Mucosa of descending colon (tissue), 3 donors: ENCODE data around the gene CORT. TPM values are rescaled to one million over a fixed set of nuclear protein-coding genes. Genes with fewer than 3 reads are reported as not detected.

Source experiments
- ATAC-seq: fragments of 200-7000 bp; cut with Tn5 transposase; one replicate; pipeline ENCODE4 v1.9.1; 2020; ENCODE audit warnings: mild to moderate bottlenecking, moderate library complexity
- DNase-seq, 3 donors: peaks; one replicate each; pipeline ENCODE4 v3.0.0-alpha.2; 2020
- H3K36me3 ChIP-seq: fragments of 200-600 bp; one replicate; pipeline ENCODE4 v1.8.0; 2021; ENCODE audit warnings: low read depth, mild to moderate bottlenecking
- H3K4me1 ChIP-seq: fragments of 200-600 bp; one replicate; pipeline ENCODE4 v1.8.0; 2021; ENCODE audit warnings: low read depth, mild to moderate bottlenecking
- H3K4me3 ChIP-seq: fragments of 200-600 bp; one replicate; pipeline ENCODE4 v1.8.0; 2021; ENCODE audit warnings: mild to moderate bottlenecking
- H3K9me3 ChIP-seq: fragments of 200-600 bp; one replicate; pipeline ENCODE4 v1.8.0; 2021; ENCODE audit warnings: mild to moderate bottlenecking
- intact Hi-C, 2 donors: fragments of 100-400 bp; cut with DNase I in 1 of 2; cut with micrococcal nuclease in 1 of 2; formaldehyde crosslinking; loops; one replicate each; pipeline versions ENCODE4 v1.11.0 to v1.11.1; 2022; cut with DNase I, micrococcal nuclease
- total RNA-seq, 3 donors: library from RNA; stranded (reverse); fragmentation: NEBNext Ultra II Directional in 2 of 3; extraction: Animal tissue kit (Norgen Biotek cat#: 25700) in 2 of 3; gene quantifications; one replicate each; pipeline versions ENCODE4 v1.2.1 to v1.2.4, GENCODE V29; 2021 to 2023
- TF ChIP-seq, protein P1 (sequence below): fragments of 200-600 bp; IDR thresholded peaks from one replicate; pipeline ENCODE4 v1.8.0; 2022; ENCODE audit warnings: antibody characterized with exemption, mild to moderate bottlenecking
- donor health status: DM: no; HTN: no; CAD: no; lungs with moderate emphysema.
- donor health status: DM: no; HTN: no; CAD: no.
- donor health status: DM: no; HTN: yes; CAD: no.

Gene CORT
- total RNA-seq, 3 donors from 2014 or later, result 0.32 to 0.43 TPM; not detected in 1

DNA sequence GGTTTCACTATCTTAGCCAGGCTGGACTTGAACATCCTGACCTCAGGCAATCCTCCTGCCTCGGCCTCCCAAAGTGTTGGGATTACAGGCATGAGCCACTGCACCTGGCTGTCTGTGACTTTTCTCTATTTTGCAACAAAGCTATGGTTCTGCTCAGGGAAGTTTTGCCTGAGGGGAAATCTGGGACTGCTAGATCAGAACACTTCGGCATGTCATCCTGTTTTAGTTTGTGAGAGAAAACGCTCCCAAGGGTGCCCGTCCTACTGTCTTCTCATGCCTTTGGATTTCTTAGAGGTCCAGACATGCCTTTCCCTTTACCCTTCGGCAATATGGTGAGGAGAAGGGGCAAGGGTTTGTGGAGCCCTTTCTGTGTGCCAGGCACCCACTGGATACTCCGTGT, 5.6 kb upstream of the CORT start:
- no peaks in the 10 kb centered on the region for H3K4me1 ChIP-seq
- DNase-seq (no peak), ATAC-seq (no peak)
- no peaks in the 10 kb centered on the region for H3K9me3 ChIP-seq
- TF ChIP-seq, protein P1, sequence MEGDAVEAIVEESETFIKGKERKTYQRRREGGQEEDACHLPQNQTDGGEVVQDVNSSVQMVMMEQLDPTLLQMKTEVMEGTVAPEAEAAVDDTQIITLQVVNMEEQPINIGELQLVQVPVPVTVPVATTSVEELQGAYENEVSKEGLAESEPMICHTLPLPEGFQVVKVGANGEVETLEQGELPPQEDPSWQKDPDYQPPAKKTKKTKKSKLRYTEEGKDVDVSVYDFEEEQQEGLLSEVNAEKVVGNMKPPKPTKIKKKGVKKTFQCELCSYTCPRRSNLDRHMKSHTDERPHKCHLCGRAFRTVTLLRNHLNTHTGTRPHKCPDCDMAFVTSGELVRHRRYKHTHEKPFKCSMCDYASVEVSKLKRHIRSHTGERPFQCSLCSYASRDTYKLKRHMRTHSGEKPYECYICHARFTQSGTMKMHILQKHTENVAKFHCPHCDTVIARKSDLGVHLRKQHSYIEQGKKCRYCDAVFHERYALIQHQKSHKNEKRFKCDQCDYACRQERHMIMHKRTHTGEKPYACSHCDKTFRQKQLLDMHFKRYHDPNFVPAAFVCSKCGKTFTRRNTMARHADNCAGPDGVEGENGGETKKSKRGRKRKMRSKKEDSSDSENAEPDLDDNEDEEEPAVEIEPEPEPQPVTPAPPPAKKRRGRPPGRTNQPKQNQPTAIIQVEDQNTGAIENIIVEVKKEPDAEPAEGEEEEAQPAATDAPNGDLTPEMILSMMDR, result no peak
- no peaks in the 10 kb centered on the region for H3K36me3 ChIP-seq
- intact Hi-C loops, result no loop called here
- H3K4me3 ChIP-seq, result no peak overlapping the region

DNA sequence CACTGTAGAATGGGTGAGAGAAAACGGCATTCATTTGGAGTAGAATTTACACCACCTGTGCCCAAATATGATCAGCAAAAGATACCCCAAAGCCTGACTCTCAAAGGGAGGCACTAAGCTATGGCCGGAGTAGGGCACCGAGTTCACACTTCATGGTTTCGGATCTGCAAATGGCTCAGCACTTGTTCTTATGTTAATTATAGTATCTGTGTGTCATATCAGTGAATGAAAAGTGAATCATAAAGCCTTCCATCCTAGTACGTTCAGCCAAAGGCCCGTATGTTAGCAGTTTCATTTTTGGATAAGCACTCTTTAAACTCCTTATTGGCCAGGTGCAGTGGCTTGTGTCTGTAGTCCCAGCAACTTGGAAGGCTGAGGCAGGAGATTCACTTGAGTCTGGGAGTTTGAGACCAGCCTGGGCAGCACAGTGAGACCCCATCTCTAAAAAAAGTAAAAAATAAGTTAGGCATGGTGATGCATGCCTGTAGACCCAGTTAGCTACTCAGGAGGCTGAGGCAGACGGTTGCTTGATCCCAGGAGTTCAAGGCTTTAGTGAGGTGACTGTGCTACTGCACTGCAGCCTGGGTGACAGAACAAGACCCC, 4.9 kb upstream of the CORT start:
- DNase-seq (no peak), ATAC-seq (no peak)
- Histone ChIP-seq H3K4me3 (no peak overlapping the region), H3K36me3 (no peaks in the 10 kb centered on the region), H3K9me3 (no peaks in the 10 kb centered on the region), H3K4me1 (no peaks in the 10 kb centered on the region)
- intact Hi-C loops, result no loop called here
- TF ChIP-seq, protein P1, result no peak

DNA sequence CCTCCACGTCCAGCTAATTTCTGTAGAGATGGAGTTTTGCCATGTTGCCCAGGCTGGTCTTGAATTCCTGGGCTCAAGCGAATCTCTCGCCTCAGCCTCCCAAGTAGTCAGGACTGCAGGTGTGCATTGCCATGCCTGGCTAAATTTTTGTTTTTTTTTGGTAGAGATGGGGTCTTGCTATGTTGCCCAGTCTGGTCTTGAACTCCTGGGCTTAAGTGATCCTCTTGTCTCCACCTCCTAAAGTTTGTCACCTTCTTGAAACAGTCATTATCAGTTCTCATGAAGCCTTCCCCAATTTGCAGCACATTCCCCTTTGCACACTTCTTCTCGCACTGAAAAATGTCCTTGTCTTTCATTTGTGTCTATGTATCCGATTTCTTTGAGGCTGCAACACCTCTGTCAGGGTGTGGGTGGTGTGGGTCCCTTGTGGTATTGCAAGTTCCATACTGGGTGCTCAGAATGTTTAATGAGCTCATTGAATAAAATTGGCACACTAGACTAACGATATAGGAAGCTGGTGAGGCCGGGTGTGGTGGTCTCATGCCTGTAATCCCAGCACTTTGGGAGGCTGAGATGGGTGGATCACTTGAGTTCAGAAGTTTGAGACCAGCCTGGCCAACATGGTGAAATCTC, 2.9 kb upstream of the CORT start:
- Histone ChIP-seq H3K4me3 (no peak overlapping the region), H3K9me3 (no peaks in the 10 kb centered on the region), H3K36me3 (no peaks in the 10 kb centered on the region), H3K4me1 (no peaks in the 10 kb centered on the region)
- TF ChIP-seq, protein P1, result no peak
- ATAC-seq (no peak), DNase-seq (no peak)
- intact Hi-C loops, result no loop called here

- H3K36me3 ChIP-seq, result no peaks in the 10 kb centered on the region
- no peaks in the 10 kb centered on the region for H3K4me1 ChIP-seq
- ATAC-seq, result no peak
- no peak for DNase-seq
- intact Hi-C loops, result no loop called here
- H3K9me3 ChIP-seq, result no peaks in the 10 kb centered on the region
- TF ChIP-seq, protein P1, result no peak
- no peak overlapping the region for H3K4me3 ChIP-seq
Observed at GRCh38 chr1:10450156-10450814, 454 bp downstream of the CORT start.

DNA sequence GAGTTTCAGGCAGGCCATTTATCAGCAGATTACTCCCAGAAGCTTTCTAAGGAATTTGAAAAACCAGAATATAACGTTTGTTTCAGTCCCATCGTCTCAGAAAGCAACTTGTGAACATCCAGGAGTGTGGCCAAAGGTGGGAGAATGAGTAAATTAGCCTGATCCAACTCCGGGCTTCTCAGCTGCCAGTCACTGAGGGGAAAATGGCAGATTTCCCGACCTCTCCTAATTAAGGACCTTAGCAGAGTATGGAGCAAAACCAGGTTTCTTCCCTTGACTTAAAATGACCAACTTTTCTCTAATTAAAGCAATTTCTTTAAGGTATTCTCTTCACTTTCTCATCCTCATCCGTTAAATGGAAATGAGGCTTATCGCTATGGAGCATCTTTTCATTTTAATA, 1.0 kb downstream of the CORT start:
- no peaks in the 10 kb centered on the region for H3K4me1 ChIP-seq
- no peaks in the 10 kb centered on the region for H3K9me3 ChIP-seq
- H3K4me3 ChIP-seq, result no peak overlapping the region
- ATAC-seq, result no peak
- no peak for DNase-seq
- H3K36me3 ChIP-seq, result no peaks in the 10 kb centered on the region
- TF ChIP-seq, protein P1, result no peak
- intact Hi-C loops, result no loop called here
